A172 (cell line): Measurements from ENCODE around the gene GSAP. TPM values are rescaled to one million over a fixed set of nuclear protein-coding genes. Genes with fewer than 3 reads are reported as not detected.
"Not testable (repeated sequence)": the region's sequence is repeated elsewhere in the genome, so short reads cannot be mapped to it uniquely, and the experiment has no call there.

ENCODE experiments used
- DNase-seq: peaks from one replicate; pipeline ENCODE4 v3.0.0-alpha.2; 2015; ENCODE audit warnings: low spot score
- total RNA-seq: library from RNA; depleted of rRNA; stranded (reverse); fragments of >200 nt; shearing (Covaris generic); gene quantifications from 2 replicates; pipeline ENCODE4 v1.2.3, GENCODE V29; 2014; rRNA removed

Gene GSAP
- total RNA-seq, 1 experiment from 2014 or later = 13.7 TPM

DNA sequence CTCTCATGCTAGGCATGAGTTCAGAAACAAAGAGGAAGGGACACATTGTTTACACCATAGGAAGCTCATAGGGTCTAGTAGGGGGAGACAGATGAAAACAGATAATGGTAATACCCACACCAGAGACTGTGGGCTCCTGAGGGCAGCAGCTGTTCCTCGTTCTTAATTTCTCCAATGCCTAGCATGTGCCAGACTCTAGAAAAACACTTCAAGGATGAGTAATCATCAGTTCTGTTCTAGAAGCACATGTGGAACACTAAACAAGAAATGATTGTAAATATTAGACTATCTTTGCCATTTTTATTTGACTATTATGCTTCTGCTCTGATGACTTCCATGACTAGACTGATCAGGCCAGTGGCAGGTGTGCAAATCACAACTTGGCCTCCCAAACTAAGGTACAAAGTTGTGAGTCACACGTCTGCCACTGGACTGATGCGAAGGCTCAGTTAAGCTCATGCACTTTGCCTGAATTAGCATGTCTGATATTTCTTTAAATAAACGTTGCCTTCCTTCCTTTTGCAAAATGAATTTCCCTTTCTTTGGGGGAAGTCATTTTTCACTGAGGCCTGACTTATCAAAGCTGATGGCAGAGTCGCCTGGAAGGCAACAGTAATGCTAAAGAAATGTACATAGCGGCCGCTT, 127.4 kb downstream of the GSAP start:
- DNase-seq = no peak

DNA sequence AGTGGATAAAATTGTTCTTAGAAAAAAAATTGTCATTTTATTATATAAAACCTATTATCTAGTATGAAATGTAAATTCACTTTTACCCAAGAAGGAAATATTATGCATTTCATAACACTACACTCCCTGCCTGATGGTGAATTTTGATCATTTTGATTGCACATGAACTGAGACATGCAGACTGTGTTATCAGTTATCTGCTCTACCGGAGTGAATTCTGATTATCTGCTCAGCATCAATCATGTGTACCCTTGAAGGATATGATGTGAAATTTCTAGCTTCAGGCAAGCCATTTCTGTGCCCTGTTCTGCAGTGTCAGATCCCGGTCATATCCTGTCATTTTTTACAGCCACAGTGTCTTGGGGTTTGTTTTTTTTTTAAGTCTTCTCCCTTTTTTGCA, 131.5 kb downstream of the GSAP start:
- DNase-seq = no peak

DNA sequence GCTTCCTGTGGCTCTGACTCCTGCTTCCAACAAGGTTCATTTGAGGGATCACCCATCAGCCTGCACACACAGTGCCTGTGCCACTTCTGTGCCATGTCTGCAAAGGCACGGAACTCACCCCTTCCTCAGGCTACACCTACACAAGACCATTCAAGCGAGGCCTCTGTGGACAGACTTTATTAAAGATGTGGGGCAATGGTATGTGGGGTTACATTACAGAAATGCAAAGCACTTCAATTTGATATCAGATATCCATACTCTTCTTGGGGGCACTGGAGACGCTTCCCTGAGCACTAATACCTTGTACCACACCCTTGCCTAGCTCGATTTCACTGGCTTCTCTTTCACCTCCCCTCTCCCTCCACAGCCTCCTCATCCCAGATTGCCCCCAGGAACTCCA, 132.1 kb downstream of the GSAP start:
- no peak for DNase-seq

DNA sequence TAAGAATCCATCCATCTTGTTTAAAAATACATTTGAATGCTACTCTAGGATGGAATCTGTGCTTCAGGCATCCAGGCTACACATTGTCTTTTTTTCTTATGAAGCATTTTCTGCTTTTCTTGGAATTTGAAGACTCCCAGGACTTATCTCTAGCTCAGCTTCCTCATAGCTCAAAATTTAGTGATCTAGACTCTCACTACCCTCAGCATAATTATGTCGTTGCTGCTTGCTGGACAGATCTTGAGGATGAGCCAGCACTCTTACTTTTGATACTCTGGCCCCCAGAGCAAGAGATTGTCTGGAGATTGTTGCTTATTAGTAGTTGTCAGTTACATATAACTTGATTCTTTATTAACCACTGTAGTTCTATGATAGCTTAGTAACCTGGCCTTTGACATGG, 133.3 kb downstream of the GSAP start:
- no peak for DNase-seq

DNA sequence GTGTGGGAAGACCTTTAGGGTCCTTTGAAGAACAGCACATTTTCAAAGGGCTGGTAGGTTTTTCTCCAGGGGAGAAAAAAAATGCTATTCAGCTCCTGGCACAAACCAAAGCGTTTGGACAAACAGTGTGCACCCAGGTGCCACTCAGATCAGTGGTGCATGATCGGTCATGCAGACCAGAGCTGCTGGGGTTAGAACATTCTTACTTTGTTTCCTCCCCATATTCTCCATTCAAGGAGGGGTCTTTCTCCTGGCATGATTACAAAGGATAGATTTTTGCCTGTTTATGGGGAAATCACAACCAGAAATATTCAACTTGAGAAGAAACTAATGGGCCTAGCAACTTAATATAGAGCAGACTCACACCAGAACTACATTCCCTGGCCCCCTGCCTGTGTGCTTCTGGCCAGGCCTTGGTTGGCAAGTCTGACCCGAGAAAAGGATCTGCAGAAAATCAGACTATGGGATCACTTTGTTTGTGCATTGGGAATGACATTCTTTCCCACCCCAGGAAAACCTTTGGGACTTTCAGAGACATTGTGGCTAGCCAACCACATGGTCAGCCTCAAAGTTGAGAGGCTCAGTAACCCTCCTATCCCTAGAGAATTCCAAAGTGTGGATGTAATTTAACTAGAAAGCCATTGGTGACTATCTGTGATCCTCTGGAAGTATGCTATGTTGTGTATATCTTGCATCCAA, 134.2 kb downstream of the GSAP start:
- no peak for DNase-seq

GRCh38 chr7:77276120-77276519, 140.0 kb downstream of the GSAP start:
- DNase-seq = no peak

GRCh38 chr7:77275663-77276062, 140.5 kb downstream of the GSAP start:
- not testable (repeated sequence) for DNase-seq

GRCh38 chr7:77271766-77272165, 144.4 kb downstream of the GSAP start:
- DNase-seq = no peak

DNA sequence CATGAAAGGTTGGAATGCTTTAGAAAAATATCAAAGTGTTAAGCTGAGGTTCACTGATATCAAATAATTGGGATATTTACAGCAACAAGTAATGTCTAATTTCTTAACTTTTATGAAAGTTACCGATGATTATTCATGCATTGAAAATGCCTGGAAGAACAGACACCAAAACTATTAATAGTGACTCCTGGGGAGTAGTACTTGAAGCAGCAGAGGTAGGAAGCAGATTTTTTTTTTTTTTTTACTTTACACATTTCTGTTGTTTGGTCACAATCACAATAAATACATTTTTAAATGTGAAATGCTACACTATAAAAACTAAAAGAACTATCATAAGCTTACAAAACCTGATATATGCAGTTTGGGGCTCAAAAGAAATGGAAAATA, 146.1 kb downstream of the GSAP start:
- DNase-seq = no peak

GRCh38 chr7:77269360-77270093, 146.6 kb downstream of the GSAP start:
- no peak for DNase-seq

DNA sequence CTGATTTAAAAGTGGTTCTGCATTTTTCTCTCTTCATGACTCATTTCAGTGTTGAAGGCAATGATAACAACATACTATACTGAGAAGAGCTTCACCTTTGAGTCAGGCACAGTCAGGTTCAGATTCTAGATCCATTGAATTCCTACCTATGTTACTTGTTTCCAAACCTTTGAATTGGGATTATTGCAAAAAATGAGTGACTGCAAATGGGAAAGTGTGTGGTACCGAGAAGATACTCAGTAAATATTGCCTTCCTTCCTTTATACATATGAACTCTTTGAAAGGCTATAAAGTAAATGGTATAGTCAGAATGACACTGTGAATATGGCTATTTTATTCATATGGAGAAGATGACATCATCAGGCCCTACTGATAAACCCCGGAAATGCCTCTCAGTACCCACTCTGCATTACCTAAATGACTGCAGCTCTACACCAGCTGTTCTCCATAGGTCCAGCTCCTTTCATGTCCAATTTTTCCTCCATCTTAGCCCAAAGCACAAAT, 149.8 kb downstream of the GSAP start:
- DNase-seq = no peak

DNA sequence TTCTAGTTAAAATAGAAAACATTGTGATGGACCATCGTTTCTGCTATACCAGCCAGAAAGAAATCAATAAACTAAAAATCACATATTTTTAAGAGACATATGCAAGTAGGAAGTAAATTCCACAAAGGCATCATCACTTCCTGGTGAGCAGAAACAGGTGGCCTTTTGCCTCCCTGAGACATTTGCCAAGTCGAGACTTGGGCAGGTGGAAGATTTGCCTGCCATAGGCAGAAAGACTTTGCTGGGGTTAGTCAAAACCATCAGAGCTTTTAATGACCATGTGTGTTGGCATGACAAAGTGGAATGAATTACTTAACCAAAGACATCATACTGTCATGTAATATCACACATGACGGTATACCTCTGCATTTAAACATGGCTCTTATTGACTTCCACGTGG, 150.5 kb downstream of the GSAP start:
- DNase-seq = no peak

- DNase-seq = no peak
These were observed 153.8 kb downstream of the GSAP start for GRCh38 chr7:77262316-77262715.

Other genes starting within 250 kb of the GSAP start
- gene FGL2, start 216.5 kb downstream of the GSAP start, total RNA-seq = 0.09 TPM in 1 of 2 replicates, not detected in the other
- gene PTPN12, start 120.9 kb upstream of the GSAP start, total RNA-seq = 28.3 and 30.3 TPM in 2 replicates